ENCODE results near the gene REV3L.

GRCh38 chr6:111409430-111409829, 73.6 kb downstream of the REV3L start:
- TF ChIP-seq CTCF (IDR thresholded peaks at IDR 0.05) = no peak
- TF ChIP-seq KDM5A (IDR thresholded peaks at IDR 0.05) = no peak
- no peak for TF ChIP-seq RAD21 (conservative IDR thresholded peaks at IDR 0.05 in 1 of 2, IDR thresholded peaks at IDR 0.05 in 1 of 2)
- no peak for TF ChIP-seq SMC3 (IDR thresholded peaks at IDR 0.05)

All from A549 (cell line).